ENCODE results near the gene EIF4E3. TPM values are rescaled to one million over a fixed set of nuclear protein-coding genes. Genes with fewer than 3 reads are reported as not detected.

Gene EIF4E3
- polyA plus RNA-seq, 1 donor (not counting 4 experiments of a cell fraction or from before 2014, with no cell fraction given): 2.2 TPM

GRCh38 chr3:71709908-71710511 lies 15.2 kb downstream of the EIF4E3 start:
- Histone ChIP-seq H4K20me1 (ENCODE audit: control insufficient read depth, extremely low read depth, insufficient read depth, low read length) (no peaks in the 10 kb centered on the region), H3K36me3 (ENCODE audit: control insufficient read depth in 2 of 2, extremely low read depth in 1 of 2, insufficient read depth in 2 of 2, low read length in 2 of 2) (no peaks in the 10 kb centered on the region), H3K9me3 (ENCODE audit: control insufficient read depth, low read depth, low read length) (no peaks in the 10 kb centered on the region), H3K4me2 (ENCODE audit: control insufficient read depth, extremely low read depth, insufficient read depth, low read depth, low read length) (no peak overlapping the region), H3K9me1 (ENCODE audit: control insufficient read depth, extremely low read depth, insufficient read depth, low read length) (no peaks in the 10 kb centered on the region), H3K9ac (ENCODE audit: control insufficient read depth, extremely low read depth, insufficient read depth, low read length) (no peak overlapping the region), H3K4me3 (ENCODE audit: control insufficient read depth in 2 of 3, extremely low read depth in 1 of 3, insufficient read depth in 2 of 3, low read depth in 1 of 3, low read length in 3 of 3) (no peak overlapping the region), H3K79me2 (ENCODE audit: control insufficient read depth, insufficient read depth, low read length) (no peaks in the 10 kb centered on the region), H3K4me1 (ENCODE audit: control insufficient read depth, extremely low read depth, insufficient read depth, low read length) (no peaks in the 10 kb centered on the region), H3K27ac (ENCODE audit: control insufficient read depth, insufficient read depth, low read length) (no peak overlapping the region), H3K27me3 (ENCODE audit: control insufficient read depth, extremely low read depth, insufficient read depth, low read length) (no peaks in the 10 kb centered on the region), H2AFZ (ENCODE audit: control insufficient read depth, low read length) (no peak overlapping the region)
- FAIRE-seq (no peak), DNase-seq (ENCODE audit: low read depth, low spot score) (no peak)
- dilution Hi-C loops (cut with MboI; ENCODE audit: extremely low pct_ligation_motif_present, low sequenced_read_pairs): no loop called here
- TF ChIP-seq EZH2 (IDR thresholded peaks at IDR 0.05; ENCODE audit: low read length): no peak
- no peak for TF ChIP-seq CTCF (optimal IDR thresholded peaks at IDR 0.05 in 1 of 3, IDR thresholded peaks at IDR 0.05 in 1 of 3, conservative IDR thresholded peaks at IDR 0.05 in 1 of 3; ENCODE audit: extremely low read depth in 1 of 3, insufficient read depth in 2 of 3, low read length in 3 of 3)

- FAIRE-seq: no peak
Observed at GRCh38 chr3:71708476-71709105, 16.6 kb downstream of the EIF4E3 start.

More at GRCh38 chr3:71708476-71709105, 16.6 kb downstream of the EIF4E3 start:
- no peak overlapping the region for H3K27ac ChIP-seq (ENCODE audit: control insufficient read depth, insufficient read depth, low read length)
- H3K9ac ChIP-seq (ENCODE audit: control insufficient read depth, extremely low read depth, insufficient read depth, low read length): no peak overlapping the region
- no peaks in the 10 kb centered on the region for H3K27me3 ChIP-seq (ENCODE audit: control insufficient read depth, extremely low read depth, insufficient read depth, low read length)
- H3K36me3 ChIP-seq (ENCODE audit: control insufficient read depth in 2 of 2, extremely low read depth in 1 of 2, insufficient read depth in 2 of 2, low read length in 2 of 2): no peaks in the 10 kb centered on the region
- no peak overlapping the region for H3K4me2 ChIP-seq (ENCODE audit: control insufficient read depth, extremely low read depth, insufficient read depth, low read depth, low read length)
- H3K9me3 ChIP-seq (ENCODE audit: control insufficient read depth, low read depth, low read length): no peaks in the 10 kb centered on the region
- H3K79me2 ChIP-seq (ENCODE audit: control insufficient read depth, insufficient read depth, low read length): no peaks in the 10 kb centered on the region
- no peak overlapping the region for H3K4me3 ChIP-seq (ENCODE audit: control insufficient read depth in 2 of 3, extremely low read depth in 1 of 3, insufficient read depth in 2 of 3, low read depth in 1 of 3, low read length in 3 of 3)
- H2AFZ ChIP-seq (ENCODE audit: control insufficient read depth, low read length): no peak overlapping the region
- no peaks in the 10 kb centered on the region for H4K20me1 ChIP-seq (ENCODE audit: control insufficient read depth, extremely low read depth, insufficient read depth, low read length)
- no peak for TF ChIP-seq EZH2 (IDR thresholded peaks at IDR 0.05; ENCODE audit: low read length)
- TF ChIP-seq CTCF (optimal IDR thresholded peaks at IDR 0.05 in 1 of 3, IDR thresholded peaks at IDR 0.05 in 1 of 3, conservative IDR thresholded peaks at IDR 0.05 in 1 of 3; ENCODE audit: extremely low read depth in 1 of 3, insufficient read depth in 2 of 3, low read length in 3 of 3): no peak
- no peaks in the 10 kb centered on the region for H3K9me1 ChIP-seq (ENCODE audit: control insufficient read depth, extremely low read depth, insufficient read depth, low read length)
- no peak for DNase-seq (ENCODE audit: low read depth, low spot score)
- no peaks in the 10 kb centered on the region for H3K4me1 ChIP-seq (ENCODE audit: control insufficient read depth, extremely low read depth, insufficient read depth, low read length)
- dilution Hi-C loops (cut with MboI; ENCODE audit: extremely low pct_ligation_motif_present, low sequenced_read_pairs): no loop called here
